Erythroblast (primary cell): ENCODE measurements around the gene ANKRD13B.

ENCODE experiments used
- GATA1 ChIP-seq: IDR thresholded peaks from 2 replicates; pipeline ENCODE4 v1.6.1; 2011; ENCODE audit warnings: low read depth, mild to moderate bottlenecking, control low read depth, low read length, moderate library complexity
- POLR2A ChIP-seq: IDR thresholded peaks from 2 replicates; pipeline ENCODE4 v1.6.1; 2011; ENCODE audit warnings: mild to moderate bottlenecking, low read length

GRCh38 chr17:29618272-29619065 lies 25.5 kb downstream of the ANKRD13B start:
- TF ChIP-seq POLR2A, result no peak
- TF ChIP-seq GATA1, result no peak
